SK-N-SH treated with all-trans-retinoic acid at 6 μM for 48 hours (cell line): ENCODE measurements around the gene KCNG1.

Source experiments
- ARNTL ChIP-seq: fragments of 450-650 bp; formaldehyde crosslinking; IDR thresholded peaks from 2 replicates; pipeline ENCODE4 v1.5.0; 2020; ENCODE audit warnings: low read depth, mild to moderate bottlenecking, moderate library complexity, borderline replicate concordance
- OSR1 ChIP-seq: fragments of 250-450 bp; sonication (Bioruptor Pico); IDR thresholded peaks from 2 replicates; pipeline ENCODE4 v1.8.0; 2022; ENCODE audit warnings: moderate library complexity, mild to moderate bottlenecking, inconsistent platforms
- PATZ1 ChIP-seq: fragments of 250-450 bp; sonication (Bioruptor Pico); IDR thresholded peaks from 2 replicates; pipeline ENCODE4 v1.8.0; 2020; ENCODE audit warnings: mild to moderate bottlenecking, moderate library complexity, borderline replicate concordance
- RARB ChIP-seq: fragments of 250-450 bp; sonication (Bioruptor Pico); IDR thresholded peaks from 2 replicates; pipeline ENCODE4 v1.8.0; 2021; ENCODE audit warnings: mild to moderate bottlenecking, moderate library complexity
- SNAI2 ChIP-seq: fragments of 250-450 bp; sonication (Bioruptor Pico); IDR thresholded peaks from 2 replicates; pipeline ENCODE4 v1.5.0; 2020; ENCODE audit warnings: mild to moderate bottlenecking, moderate library complexity
- ZFP3 ChIP-seq: fragments of 250-450 bp; sonication (Bioruptor Pico); IDR thresholded peaks from 2 replicates; pipeline ENCODE4 v1.5.0; 2020; ENCODE audit warnings: mild to moderate bottlenecking, moderate library complexity

- TF ChIP-seq PATZ1 (CRISPR knock-in tag), result no peak
- no peak for TF ChIP-seq ARNTL (CRISPR knock-in tag)
- no peak for TF ChIP-seq ZFP3 (CRISPR knock-in tag)
- no peak for TF ChIP-seq OSR1 (CRISPR knock-in tag)
- TF ChIP-seq SNAI2 (CRISPR knock-in tag), result no peak
- no peak for TF ChIP-seq RARB
Measured at GRCh38 chr20:50980851-50981713, 41.8 kb downstream of the KCNG1 start.
